ENCODE data around the gene C11orf21.

Gene C11orf21

DNA sequence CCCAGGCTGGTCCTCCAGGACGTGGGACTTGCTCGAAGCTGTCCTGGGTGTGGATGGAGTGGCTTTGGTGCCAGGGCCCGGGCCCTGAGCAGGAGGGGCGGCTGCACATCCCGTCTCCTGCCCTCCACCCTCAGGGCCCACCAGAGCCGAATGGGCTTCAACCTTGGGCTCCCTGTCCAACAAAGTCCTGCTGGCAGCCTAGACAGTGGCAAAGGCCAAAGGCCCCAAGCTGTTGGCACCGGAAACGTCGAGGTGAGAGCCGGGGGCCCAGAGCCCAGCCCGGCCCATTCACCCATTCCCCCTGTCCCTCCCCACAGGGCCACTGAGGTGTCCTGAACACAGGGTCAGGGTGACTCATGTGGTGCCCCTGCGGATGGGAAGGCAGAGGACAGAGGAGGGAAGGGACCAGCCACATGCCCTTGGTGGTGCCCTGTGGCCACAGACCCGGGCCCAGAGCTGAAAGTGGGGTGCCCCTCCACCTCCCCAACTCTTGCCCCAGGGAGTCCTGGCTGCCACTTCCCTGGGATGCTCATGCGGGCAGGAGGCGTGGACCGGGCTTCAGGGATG lies 9.2 kb upstream of the C11orf21 start:
- TF ChIP-seq, protein P1, sequence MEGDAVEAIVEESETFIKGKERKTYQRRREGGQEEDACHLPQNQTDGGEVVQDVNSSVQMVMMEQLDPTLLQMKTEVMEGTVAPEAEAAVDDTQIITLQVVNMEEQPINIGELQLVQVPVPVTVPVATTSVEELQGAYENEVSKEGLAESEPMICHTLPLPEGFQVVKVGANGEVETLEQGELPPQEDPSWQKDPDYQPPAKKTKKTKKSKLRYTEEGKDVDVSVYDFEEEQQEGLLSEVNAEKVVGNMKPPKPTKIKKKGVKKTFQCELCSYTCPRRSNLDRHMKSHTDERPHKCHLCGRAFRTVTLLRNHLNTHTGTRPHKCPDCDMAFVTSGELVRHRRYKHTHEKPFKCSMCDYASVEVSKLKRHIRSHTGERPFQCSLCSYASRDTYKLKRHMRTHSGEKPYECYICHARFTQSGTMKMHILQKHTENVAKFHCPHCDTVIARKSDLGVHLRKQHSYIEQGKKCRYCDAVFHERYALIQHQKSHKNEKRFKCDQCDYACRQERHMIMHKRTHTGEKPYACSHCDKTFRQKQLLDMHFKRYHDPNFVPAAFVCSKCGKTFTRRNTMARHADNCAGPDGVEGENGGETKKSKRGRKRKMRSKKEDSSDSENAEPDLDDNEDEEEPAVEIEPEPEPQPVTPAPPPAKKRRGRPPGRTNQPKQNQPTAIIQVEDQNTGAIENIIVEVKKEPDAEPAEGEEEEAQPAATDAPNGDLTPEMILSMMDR (IDR thresholded peaks at IDR 0.05; ENCODE audit: extremely low read depth, missing control alignments) = no peak
- no peak for DNase-seq (ENCODE audit: low spot score)

DNA sequence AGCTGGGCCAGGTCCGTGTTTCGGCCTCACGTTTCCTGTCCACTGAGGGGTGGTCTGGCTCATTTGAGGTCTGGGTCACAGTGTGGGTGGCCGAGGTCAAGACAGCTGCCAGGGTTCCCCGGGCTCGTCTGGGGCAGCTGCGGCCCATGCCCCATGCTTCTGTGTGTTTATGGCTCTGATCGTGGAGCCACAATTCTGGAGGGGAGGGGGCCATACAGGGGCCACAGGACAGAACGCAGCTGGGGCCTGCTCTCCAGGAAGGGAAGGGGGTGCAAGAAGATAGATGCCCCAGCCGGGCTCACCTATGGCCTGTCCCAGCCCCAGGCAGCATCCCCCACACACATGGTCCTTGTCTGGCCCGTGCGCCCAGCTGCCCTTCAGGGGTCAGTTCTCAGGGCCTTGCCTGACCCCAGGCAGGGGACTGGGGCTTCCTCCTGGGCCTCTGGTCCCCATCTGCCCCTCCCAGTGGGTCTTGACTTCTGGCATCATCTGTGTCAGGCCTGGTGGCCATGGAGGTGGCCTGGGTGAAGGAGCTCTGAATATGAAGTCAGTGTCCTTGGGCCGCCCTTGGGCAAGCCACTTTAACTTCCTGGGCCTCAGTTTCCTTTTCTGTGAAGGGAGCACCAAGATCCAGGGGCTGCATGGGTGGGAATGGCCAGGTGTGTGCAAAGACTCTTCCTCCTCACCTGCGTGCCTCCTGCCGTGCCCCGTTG lies 8.5 kb upstream of the C11orf21 start:
- TF ChIP-seq, protein P1 (IDR thresholded peaks at IDR 0.05; ENCODE audit: extremely low read depth, missing control alignments) = no peak
- no peak for DNase-seq (ENCODE audit: low spot score)

DNA sequence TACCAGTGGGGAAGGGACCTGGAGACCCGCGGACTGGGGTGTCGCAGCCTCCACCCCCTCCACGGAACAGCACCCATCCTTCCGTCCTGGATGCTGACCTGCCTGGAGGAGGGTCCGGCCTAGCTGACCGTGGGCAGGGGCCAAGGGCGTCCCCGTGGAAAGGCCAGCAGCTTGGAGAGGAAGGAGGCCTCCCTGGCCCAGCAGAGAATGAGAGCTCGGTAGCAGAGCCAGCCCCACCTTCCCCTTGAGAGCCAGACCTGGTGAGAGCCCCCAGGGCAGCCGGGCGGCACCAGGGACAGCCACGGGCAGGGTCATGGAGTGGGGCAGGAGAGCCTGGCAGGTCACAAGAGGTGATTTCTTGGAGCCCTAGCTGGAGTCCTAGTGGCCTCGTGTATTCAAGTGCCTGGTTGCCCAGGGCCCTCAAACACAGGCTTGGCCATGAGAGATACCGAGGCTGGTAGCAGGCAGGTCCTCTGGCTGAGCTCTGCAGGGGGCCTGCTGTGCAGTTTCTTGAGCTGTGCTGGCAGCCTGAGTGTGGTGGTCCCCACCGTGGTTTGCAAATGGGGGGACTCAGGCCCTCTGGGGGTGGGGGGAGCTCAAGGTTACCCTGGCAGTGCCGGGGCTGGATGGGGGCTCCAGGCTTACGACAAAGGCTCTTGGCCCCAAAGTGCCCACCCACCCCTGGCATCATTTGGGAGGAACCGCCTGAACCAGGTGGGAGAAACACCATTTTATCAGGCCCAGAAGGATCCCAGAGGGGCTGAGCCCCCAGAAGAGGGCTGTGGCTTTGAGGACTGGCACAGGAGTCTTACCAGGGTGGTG lies 7.7 kb upstream of the C11orf21 start:
- TF ChIP-seq, protein P1 (IDR thresholded peaks at IDR 0.05; ENCODE audit: extremely low read depth, missing control alignments) = no peak
- DNase-seq (ENCODE audit: low spot score) = no peak

DNA sequence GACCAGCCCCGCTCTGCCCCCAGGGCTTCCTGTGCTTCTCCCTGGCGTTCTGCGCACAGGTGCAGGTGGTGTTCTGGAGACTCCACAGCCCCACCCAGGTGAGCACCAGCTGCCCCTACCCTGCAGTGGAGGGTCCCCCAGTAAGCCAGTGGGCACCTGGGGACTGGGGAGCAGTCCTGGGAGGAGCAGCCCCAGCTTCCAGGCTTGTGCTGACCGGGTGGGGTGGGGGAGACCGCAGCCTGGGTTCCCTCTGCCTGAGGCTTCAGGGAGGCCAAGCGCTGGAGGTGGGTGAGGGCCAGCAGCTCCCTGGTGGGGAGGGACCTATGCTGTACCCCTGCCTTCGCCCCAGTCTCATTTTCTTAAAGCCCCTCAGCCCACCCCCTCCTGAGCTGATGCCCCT lies 7.0 kb upstream of the C11orf21 start:
- DNase-seq (ENCODE audit: low spot score) = no peak
- TF ChIP-seq, protein P1 (IDR thresholded peaks at IDR 0.05; ENCODE audit: extremely low read depth, missing control alignments) = no peak

DNA sequence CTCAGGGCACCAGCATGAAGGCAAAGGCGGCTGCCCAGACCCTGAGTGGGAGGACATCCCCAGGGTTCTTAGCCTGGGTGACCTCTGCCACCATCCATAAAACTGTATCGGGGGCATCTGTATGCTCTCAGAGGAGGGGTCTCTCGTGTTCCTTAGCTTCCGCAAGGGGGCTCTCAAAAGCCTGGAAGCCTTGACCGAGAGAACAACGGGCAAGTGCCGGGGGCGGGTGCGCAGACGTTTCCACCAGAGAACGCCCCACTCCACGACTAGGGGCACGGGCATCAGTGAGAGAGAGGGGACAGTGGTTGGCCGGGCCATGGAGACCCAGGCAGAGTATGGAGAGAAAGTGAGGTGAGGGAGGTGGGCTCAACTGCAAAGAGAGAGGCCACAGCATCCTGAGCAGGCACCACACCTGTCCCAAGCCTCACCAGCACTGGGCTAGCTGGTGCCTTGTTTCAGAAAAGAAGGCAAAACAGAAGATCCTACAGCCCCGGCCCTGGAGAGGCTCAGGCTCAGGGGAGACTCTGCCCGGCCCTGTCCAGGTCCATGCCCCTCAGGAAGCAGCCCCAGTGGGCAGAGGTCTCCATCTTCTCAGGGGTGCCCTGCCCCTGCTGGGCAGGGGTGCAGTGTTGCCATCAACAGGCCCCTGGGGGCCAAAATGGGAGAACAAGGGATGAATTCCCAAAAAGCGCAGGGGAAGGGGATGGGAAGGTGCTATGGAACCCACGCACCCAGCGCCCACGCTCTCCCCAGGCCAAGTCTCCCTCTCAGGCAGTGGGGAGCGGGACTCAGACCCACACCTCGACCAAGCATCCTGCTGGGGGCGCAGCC lies 6.0 kb upstream of the C11orf21 start:
- TF ChIP-seq, protein P1 (IDR thresholded peaks at IDR 0.05; ENCODE audit: extremely low read depth, missing control alignments) = no peak
- DNase-seq (ENCODE audit: low spot score) = no peak

DNA sequence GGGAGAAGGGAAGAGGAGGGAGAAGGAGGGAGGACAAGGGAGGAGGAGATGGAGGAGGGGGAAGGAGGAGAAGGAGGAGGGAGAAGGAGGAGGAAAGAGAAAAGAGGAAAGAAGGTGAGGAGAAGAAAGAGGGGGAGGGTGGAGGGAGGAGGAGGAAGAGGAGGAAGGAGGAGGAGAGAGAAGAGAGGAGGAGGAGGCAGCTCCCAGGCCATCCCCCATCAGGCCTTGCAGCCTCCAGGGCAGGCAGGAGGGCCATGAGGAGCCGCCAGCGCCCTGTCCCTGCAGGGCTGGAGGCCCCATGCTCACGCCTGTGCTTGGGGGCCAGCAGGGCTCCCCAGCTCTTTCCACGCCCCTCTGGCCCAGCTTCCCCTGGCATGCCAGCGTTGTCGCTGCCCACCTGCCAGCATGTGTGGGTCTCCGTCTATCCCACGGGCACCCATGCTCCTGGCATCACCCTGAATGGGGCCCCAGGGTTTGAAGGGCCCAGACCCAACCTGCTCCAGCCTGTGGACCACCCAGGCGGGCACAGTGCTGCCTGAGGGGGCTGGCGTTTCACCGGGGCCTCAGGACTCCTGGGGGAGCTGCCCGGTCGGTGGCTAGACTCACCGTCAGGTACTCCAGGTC lies 5.3 kb upstream of the C11orf21 start:
- no peak for DNase-seq (ENCODE audit: low spot score)
- TF ChIP-seq, protein P1 (IDR thresholded peaks at IDR 0.05; ENCODE audit: extremely low read depth, missing control alignments) = no peak
